Testis (tissue), 2 donors: Measurements from ENCODE around the gene GTSE1.

ENCODE experiments used
- CTCF ChIP-seq, 3 experiments: fragments of 450-650 bp in 2 of 3; fragments of 200-600 bp in 1 of 3; sonication (generic) in 1 of 3; IDR thresholded peaks; one replicate each; pipeline ENCODE4 v1.5.1; 2016 to 2019; ENCODE audit warnings: antibody characterized with exemption in 3 of 3, mild to moderate bottlenecking in 2 of 3, moderate library complexity in 1 of 3
- POLR2A ChIP-seq: fragments of 450-650 bp; IDR thresholded peaks from one replicate; pipeline ENCODE4 v1.6.1; 2017; ENCODE audit warnings: antibody characterized with exemption, mild to moderate bottlenecking, moderate library complexity

DNA sequence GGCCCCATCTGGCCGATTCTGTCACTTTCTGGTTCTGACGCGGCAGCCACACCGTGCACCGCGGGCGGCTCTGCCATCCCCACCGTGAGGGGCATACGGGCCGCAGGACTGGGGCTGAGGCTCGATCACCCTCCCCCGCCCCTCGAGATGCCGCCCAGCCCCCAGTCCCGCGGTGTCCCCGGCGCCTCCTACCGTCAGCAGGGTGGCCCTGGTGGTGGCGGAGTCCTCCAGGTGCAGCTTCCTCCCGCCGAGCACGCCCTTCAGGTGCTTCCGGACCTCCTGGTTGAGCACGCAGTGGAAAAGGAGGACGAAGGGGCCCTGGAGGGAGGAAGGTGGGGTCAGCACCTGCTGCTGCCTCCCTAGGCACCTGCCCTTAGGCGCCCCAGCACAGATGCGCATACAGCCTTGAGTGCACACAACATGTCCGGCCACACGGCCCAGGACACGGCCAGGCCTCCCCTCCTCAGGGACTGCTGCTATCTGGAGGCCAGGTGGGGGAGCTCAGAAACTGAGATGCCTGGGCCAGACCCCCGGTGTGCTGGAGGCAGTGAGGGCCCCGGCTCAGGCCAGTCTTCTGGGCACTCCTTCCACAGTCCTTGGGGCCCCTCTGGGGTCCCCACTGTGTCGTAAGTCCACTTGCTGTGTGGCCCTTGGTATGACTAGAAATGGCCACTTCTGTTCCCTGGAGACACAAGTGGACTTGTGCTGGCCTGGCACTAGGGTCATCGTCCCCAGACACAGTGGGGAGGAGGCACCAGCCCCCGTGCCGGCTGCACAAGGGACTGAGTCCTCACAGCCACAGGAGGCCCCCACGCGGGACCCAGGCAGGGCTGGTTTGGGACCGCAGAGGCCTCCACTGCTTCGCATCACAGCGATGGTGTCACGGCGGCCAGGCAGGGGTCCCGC lies 70.4 kb downstream of the GTSE1 start:
- TF ChIP-seq CTCF (IDR thresholded peaks at IDR 0.05) (no peak), POLR2A (no peak)
